Measurements from ENCODE around the gene ERBB4.

Gene ERBB4

DNA sequence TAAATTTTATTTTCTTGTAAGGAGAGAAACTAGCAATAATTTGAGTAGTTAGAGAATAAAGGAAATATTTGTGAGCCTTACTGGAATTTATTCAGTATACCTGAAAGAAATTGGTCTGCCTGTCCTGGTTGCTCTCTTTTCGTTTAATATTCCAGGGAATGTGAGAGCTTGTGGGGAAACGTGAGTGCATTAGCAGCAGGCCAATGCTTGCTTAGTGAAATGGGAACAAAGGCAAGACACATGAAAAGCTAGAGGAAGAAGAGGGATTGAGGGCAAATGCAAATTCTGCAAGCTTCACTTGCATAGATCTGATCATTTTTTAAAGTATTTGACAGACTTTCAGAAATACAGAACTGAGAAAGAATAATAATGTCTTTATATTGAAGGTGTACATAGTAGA is 111.0 kb downstream of the ERBB4 start:
- DNase-seq (ENCODE audit: low spot score) = no peak

DNA sequence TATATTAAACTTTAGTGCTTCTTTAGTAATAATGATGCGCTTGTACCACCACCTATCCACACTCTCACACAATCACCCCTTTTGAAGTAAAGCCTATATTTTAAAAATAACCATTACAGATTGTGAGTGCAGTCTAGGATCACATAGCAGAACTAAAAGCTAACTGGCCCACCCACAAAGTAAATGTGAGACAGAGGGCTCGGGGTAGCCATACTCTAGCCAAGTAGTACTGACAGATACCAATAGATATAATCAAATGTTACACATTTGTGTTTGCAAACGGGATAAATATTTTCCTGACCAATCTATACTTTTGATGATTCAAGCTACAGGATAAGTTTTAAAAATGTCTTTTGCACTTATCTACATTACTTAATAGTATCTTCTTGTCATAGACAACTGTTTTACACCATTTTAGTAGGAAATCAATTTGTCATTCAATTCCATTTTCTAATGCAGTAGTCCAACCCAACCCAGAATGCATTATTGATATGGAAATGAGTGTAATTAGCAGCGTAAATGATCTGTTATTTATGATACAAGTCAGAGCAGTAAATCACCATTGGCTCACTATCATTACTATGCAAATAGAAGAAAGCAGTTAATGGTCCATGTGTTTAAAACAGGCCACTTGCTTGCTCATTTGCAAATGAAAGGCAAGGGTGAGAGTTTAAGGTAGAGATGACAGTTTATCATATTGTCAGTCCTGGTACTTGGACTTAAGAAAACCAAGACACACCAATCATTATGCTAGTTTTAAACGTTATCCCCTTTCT is 111.8 kb downstream of the ERBB4 start:
- no peak for DNase-seq (ENCODE audit: low spot score)

DNA sequence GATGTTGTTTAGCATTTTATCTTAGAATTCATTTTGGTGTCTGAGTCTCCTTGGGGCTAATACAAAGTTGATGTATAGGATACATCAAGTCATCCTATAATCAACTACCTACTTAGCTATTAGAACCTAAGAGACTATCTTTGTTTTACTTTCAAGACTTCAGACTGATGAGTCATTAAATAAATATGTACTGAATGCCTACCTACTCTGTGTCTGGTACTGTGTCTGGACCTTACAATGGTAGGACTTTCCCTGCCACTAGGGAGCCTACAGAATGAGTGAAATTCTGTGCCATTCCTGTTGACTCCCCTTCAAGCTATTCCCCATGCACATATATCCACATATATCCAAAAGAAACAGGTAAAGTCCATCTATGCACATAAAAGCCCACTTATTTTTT is 114.5 kb downstream of the ERBB4 start:
- no peak for DNase-seq (ENCODE audit: low spot score)

DNA sequence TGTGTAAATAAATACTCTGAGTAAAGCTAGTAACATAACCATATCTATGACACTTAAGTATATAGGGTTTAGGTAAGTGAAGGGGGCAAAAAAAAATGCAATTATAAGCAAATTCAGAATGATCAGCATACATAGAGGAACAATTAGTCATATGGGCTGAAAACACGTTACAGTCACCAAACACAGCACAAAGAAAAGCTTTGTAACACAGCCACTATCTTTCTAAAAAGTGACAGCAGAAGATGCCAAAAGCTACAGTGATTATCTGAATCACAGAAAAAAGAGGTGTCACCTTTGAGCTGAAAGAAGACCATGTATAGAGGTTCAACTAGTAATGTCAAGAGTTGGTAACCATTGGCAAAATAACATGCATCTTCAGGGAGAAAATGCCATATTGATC is 115.5 kb downstream of the ERBB4 start:
- no peak for DNase-seq (ENCODE audit: low spot score)

DNA sequence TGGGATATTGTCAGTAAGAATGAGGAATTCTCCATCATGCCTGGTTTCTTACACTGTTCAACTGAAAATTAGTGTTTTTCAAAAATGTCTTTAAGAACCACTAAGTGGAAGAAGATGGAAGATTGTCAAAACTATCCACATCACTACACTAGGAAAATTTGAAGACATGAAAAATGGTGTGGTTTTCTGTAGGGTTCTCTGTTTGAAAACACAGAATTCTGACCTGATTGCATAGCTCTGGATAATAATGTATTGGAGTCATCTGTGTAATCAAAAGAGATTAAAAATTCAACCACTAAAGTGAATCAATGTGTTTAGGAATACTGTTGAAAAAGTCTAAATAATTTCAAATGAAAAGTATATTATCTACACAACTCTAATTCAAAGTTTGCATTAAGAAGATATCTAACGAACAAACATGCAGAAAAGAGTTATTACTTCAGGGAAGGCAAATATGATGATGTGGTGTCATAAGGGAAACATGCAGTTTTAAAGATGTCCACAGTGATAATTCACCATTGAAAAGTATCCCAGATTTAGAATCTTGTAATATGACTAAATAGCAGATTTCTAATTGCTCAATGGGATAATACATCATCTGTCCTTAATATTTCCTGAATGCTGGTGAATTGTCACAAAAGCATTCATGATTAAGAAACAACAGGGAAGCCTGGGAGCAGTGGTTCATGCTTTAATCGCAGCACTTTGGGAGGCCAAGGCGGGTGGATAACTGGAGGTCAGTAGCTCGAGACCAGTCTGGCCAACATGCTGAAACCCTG is 116.9 kb downstream of the ERBB4 start:
- no peak for DNase-seq (ENCODE audit: low spot score)

DNA sequence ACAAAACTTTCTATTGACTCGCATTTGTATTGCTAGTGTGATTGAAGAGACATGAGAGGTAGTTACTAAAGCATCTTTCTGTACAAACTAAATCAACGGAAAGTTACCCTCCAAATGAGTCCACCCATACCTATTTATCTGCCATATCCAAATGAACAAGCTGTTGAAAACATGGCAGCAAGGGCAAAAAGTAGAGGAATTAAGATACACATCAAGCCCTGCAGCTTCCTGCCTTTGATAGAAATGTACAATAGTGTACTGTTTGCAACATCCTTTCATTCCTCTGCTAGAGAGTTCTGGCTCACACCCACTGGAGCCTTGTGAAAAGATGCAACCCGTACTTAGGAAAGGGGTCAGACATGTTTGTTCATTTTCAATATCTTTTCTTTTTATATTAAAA is 122.5 kb downstream of the ERBB4 start:
- no peak for DNase-seq (ENCODE audit: low spot score)

DNA sequence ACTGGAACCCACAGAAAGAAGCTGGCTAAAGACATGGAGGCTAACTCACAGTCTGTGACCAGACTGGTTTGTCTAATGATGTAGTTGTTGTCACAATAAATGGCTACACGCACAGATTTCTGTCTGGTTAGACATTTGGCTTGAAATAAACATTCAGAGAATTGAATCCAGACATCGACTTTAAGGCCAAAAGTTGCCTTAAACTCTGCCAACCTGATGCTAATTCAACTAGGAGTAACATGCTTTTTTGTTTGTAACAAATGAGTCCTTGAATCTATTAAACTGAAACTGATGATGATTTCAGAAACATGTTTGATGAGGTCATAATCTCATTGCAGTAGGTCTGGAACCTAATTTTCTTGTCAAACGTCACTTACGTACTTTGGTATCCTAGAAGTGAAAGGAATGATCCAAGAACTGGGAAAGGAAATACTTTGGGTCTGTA is 123.8 kb downstream of the ERBB4 start:
- DNase-seq (ENCODE audit: low spot score) = no peak

DNA sequence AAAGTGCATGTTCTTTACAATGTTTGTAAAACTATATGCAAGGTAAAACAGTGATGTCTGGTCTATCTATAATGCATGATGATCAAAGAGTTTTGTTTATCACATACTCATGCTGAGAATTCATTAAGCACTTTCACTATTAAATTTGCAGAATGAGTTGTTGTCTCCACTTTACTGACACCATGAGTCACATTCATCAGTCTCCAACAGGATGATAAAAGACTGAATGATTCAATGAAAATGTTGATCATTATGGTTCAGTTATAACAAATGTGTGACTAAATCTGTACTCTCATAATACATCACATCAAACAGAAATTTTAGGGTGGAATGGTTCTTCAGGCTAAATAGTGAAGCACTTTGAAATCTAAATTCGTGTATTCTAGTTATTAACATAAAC is 129.0 kb downstream of the ERBB4 start:
- no peak for DNase-seq (ENCODE audit: low spot score)

DNA sequence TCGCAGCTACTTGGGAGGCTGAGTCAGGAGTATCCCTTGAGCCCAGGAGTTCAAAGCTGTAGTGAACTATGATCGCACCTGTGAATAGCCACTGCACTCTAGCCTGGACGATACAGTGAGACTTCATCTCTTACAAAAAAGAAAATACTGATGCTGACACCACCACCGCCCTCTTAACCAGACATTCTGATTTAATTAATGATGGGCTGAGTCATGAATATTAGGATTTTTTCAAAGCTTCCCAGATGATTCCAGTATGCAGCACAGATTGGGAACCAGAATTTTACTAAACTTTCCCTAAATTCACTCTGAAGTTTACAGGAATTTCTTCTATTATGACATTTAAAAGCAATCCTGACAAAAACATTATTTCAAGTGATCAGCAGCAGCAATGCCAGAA is 130.1 kb downstream of the ERBB4 start:
- no peak for DNase-seq (ENCODE audit: low spot score)

DNA sequence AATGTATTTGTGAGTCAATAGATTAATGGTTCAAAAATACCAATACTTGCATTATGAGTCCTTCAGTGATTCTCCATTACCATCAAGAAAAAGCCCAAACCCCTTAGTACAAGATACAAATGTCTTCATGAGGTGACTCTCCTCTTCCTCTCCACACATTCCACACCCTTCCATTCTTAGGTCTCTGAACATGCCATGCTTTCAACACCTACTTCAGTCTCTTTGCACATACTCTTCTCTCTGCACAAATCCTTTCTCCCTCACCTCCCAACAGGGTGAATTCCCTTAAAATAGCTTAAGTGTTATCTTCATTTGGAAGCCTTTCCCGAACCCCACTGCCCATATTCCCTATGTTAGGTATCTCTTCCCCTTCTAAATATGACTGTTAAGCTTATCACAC is 131.9 kb downstream of the ERBB4 start:
- no peak for DNase-seq (ENCODE audit: low spot score)

DNA sequence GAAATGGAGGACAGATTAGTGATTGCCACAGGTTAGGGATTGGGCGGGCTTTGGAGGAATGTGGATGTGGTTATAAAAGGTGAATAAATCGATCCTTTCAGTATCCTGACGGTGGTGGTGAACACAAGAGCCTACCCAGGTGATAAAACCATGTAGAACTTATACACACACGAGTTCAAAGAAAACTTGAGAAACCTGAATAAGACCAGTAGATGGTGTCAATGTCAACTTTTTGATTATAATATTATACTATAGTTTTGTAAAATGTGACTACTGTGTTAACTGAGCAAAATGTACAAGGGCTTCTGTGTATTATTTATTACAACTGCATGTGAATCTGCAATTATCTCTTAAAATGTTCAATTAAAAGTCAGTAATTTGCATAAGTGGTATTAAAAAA is 136.3 kb downstream of the ERBB4 start:
- DNase-seq (ENCODE audit: low spot score) = no peak

DNA sequence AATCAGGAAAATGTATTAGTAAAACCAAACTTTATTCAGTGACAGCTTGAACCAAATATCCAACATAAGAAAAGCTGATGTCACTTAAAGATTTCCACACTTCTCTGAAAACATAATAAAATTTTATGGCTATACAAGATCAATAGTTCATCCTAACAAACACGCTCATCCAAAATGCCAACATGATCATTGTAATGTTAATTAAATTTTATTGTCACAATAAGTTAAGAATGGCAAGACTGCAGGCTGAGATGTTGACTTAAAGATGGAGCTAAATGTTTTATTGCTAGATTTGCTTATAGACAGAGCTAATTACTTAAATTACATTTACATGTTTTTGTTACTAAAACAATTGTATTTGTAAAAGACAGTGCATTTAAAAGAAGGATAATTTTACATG is 140.3 kb downstream of the ERBB4 start:
- DNase-seq (ENCODE audit: low spot score) = no peak

DNA sequence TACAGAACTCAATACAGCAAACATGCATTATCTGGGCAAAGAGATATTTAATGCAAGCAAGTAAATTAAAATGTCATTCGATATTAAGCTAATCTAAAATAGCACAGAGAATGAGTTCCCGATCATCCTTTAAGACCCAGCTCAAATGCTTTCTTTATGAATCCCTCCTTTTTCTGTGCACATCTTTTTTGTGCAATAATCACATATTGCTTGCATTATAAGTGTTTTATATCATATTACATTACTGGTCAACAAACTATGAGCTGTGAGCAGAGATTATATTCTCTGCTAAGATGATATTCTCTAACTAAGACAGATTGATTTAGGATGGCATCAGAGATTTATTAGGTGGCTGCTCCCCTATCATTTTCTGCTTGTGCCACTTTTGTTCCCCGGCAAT is 146.1 kb downstream of the ERBB4 start:
- no peak for DNase-seq (ENCODE audit: low spot score)

DNA sequence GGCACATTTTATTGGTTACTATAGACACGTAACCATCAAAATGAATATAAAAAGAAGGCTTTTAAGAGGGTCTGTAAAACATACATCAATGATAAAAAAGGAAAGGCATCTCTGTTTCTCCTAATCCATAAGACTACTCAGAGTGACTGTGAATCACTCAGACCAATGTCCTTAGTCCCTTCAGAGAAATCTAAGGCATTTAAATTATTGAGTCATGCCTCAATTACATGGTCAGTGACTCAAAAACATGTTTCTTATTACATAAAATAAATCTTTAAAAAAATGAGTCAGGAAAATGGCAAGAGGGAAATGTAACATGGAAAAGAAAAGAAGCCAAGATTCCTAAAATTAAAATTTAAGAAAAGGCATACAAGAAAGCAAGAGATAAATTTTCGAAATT is 146.6 kb downstream of the ERBB4 start:
- DNase-seq (ENCODE audit: low spot score) = no peak

DNA sequence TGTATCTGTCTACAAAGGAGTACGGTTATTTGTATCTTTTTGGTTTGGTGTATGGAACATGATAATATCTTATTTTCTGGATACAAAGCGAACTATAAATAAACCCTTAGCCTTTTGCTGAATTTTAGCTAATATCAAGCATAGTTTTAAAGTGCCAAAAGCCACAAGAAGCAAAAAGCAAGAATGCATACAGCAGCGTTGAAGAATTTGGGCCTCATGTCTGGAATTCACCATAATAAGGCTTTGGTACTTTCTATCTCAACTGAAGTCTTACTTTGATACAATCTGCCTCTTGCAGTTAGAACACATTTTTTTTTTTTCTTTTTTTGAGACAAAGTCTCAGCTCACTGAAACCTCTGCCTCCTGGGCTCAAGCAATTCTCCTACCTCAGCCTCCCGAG is 151.5 kb downstream of the ERBB4 start:
- no peak for DNase-seq (ENCODE audit: low spot score)

DNA sequence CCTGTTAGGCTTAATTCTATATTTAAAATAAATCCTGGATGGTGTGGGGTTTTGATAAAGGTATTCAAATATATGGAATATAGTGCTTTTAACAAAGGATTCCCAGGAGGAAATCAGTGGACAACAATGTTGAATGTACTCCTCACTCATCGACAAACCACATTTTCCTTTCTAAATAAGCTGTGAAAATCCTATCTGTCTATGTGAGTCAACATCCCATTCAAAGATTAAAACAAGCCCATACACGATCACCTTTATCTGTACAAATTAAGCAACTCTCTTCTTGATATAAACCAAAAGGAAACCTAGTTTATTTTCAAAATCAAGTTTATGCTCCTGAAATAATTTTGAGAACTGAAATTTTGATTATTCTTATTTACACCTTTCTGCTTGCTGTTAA is 153.4 kb downstream of the ERBB4 start:
- DNase-seq (ENCODE audit: low spot score) = no peak

DNA sequence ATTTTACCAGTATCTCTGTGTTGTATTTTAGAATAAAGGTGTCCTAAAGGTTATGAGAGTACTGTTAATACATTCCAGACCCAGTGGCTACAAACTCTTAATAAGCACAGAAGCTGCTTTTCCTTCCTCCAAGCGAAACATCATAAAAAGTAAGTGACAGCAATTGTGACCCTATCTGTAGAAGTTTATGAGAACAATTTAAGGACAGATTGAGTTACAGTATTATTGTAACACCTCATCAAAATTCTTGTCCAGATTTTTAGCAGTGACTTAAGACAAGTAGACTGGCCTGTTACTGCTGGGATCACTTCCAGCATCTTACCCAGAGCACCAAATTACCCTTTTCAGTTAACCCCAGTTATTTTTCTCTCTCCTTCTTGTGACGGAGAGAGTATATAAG is 154.6 kb downstream of the ERBB4 start:
- DNase-seq (ENCODE audit: low spot score) = no peak

DNA sequence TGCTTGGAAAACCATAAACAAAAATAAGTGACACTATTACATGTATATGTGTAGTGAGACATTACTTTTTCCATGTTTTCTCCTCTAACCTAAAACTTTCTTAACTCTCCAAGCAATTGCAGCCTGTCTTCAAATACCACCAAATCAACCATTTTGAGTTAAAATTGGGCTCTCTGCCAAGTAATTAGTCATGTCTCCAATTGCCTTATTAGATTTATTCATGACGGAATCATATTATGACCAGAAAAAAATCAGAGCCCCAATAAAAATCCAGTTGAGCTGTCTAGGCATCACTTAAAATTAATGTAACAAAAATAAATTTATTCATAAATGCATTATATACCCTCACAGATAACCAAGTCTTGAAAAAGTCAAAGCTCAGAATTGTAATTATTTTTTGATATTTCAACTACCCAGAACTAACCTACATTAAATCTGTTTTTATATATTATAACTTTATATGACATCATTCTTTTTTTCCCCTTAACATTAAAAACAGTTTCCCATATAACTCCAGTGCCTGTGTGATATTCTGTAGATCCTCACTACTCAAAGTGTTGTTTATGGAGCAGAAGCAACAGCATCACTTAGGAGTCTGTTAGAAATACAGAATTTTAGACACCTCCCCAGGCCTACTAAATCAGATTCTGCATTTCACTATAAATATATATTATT is 157.0 kb downstream of the ERBB4 start:
- no peak for DNase-seq (ENCODE audit: low spot score)

DNA sequence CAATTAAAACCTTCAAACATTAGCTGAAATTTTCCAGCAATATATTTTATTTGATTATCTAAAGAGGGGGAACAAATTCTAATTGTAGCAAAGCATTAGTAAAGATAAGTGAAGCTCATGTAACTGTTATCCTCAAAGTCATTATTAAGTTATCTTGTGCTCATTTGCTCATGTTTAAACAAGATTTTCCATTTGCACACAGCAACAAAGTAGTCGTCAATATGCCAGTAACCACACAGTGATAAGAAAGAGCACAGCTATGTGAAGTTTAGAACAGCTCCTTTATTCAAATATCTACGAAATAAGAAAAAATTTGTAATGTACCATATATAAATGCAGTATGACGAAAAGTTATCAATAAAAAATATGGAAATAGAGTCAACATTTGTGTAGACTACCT is 159.5 kb downstream of the ERBB4 start:
- DNase-seq (ENCODE audit: low spot score) = no peak

DNA sequence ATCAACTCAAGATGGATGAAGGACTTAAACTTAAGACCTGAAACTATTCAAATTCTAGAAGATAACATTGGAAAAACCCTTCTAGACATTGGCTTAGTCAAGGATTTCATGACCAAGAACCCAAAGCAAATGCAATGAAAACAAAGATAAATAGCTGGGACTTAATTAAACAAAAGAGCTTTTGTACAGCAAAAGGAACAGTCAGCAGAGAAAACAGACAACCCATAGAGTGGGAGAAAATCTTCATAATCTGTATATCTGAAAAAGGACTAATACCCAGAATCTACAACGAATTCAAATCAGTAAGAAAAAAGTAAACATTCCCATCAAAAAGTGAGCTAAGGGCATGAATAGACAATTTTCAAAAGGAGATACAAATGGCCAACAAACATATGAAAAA is 171.2 kb downstream of the ERBB4 start:
- DNase-seq (ENCODE audit: low spot score) = no peak

DNA sequence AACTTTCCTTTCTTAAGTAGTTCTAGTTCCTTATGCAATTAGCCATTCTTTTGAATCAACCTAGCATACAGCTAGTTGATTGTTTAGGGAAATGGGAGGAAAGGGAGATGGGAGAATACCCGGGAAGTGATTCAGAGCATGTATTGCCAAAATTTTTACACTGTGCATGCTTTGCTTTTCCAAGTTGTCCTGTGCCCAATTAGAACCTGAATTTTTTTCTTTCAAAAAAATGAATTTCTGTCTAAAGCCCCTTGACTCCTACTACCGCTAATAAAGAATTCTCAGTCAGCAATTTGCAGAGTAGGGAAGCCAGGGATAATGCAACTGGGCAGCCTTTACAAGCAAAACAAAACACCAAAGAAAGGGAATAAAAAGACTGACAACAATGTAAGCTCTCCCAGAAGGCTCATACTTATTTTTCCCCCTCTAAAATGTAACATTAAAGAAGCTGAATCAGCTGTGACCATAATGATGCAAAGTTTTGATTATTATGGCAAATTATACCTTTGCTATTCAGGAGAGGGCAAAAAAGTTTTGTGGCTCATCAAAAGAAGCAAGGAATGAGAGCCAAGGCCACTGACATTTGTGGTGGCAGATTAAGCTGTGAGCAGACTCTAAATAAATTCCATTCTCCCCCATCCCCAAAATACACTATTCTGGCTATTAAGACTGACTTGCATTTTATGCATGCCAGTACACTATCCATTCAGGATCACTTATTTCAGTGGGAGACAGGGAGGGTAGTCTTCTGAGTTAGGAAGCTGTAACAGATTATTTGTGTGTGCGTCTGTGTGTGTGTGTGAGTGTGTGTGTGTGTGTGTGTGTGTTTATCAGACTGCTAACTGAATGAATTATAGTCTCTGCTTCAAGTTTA is 174.3 kb downstream of the ERBB4 start:
- no peak for DNase-seq (ENCODE audit: low spot score)

DNA sequence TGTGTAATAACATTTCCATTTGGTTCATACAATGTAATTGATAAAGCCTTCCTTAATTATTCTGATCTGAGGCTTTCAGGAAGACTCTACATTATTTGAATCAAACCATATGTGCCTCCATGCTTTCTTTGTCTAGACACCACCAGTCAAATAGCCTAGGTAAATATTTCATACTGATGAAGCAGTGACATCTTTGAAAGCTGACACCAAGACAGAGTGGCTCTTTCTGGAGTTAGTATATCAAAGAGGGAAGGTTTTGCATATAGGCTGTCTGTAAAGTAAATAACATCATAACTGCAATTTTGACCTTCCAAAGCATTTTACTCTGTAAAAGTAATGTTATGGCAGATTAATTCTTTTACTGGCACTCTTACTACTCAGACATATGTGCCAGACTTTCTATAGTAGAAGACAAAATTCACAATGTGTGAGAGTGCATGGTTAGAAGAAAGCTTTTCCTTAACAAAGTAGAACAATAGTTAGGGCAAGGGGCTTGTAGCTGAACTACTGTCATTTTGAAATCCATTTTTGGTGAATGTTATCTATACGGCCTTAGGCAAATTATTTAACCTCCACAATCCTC is 177.3 kb downstream of the ERBB4 start:
- DNase-seq (ENCODE audit: low spot score) = no peak

Data from CD4-positive, alpha-beta T cell treated with Interleukin-2 at 100 ng/mL for 4 hours (primary cell).